ENCODE measurements around the gene CEBPE.

Gene CEBPE

DNA sequence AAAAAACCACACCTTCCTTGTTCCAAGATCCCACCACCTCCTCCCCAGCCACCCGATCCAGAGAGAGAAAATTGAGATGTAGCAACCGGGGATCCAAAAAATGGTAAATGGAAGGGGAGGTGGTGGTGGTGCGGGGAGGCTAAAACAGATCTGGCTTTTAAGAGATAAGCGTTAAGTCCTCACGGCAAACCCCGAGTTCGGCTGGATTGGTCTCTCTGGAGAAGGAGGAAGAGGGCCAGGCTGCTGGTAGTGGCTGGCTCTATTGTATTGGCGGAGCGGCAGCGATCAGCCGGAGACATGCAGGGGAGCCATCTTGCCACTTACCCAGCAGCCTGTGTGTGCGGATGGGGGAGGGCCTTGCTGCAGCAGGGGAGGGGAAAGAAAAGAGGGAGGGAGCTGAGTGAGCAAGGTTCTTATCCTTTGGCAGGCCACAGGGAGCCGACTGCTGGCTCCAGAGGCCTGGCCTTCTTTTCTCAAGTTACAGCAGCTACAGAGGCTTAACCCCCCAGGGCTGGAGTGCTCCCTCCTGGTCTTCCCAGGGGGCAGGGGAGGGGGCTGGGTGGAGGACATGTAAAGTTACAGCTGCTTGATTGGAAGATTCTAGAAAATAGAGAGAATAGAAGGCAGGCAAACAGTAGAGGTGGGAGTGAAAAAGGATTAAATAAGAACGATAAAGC lies 47.7 kb downstream of the CEBPE start:
- TF ChIP-seq, protein P1, sequence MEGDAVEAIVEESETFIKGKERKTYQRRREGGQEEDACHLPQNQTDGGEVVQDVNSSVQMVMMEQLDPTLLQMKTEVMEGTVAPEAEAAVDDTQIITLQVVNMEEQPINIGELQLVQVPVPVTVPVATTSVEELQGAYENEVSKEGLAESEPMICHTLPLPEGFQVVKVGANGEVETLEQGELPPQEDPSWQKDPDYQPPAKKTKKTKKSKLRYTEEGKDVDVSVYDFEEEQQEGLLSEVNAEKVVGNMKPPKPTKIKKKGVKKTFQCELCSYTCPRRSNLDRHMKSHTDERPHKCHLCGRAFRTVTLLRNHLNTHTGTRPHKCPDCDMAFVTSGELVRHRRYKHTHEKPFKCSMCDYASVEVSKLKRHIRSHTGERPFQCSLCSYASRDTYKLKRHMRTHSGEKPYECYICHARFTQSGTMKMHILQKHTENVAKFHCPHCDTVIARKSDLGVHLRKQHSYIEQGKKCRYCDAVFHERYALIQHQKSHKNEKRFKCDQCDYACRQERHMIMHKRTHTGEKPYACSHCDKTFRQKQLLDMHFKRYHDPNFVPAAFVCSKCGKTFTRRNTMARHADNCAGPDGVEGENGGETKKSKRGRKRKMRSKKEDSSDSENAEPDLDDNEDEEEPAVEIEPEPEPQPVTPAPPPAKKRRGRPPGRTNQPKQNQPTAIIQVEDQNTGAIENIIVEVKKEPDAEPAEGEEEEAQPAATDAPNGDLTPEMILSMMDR (conservative IDR thresholded peaks at IDR 0.05; ENCODE audit: low read depth, low read length): peak; percentile 2
- DNase-seq (ENCODE audit: low read depth): peak; percentile 98
- H3K4me3 ChIP-seq (ENCODE audit: low read depth, low read length): peak overlapping the region; percentile 90

DNA sequence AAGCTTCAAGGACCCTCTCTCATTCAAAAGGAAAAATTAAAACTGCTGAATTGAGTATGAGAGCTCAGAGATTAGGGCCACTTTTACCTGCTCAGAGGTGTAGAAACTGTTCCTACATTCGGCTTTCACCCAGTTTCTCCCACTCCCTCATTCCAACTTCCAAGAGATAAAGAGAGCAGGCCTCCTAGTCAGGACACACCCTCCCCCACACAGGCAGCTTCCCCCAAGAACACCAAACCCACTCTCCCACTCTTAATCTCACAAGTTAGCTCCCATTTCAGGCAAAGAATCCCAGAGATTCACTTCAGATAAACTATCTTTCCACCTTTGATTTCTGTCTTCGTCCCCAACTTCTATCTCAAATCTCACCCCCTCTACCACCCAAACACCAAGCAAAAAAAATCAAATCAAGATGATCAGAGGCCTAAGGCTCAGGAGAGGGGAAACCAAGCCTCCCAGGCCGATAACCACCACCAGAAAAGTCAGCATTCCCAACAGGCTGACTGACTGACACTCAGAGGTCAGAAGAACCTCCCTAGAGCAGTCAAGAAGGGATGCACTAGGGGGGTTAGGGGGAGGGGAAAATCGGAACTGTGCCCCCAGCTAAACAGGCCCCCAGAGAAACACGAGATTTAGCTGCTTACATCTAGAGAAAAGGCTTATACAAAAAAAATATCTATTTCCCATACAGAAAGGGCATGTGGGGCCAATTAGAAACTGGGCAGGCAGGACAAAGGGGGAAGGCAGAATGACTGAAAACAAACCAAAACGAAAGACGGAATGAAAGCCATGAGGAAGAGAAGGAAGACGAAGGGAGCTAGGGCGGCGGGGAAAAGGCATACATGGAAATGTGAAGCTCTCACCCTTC lies 48.6 kb downstream of the CEBPE start:
- no peak for DNase-seq (ENCODE audit: low read depth)
- H3K4me3 ChIP-seq (ENCODE audit: low read depth, low read length): peak overlapping the region; percentile 90
- TF ChIP-seq, protein P1 (conservative IDR thresholded peaks at IDR 0.05; ENCODE audit: low read depth, low read length): no peak

DNA sequence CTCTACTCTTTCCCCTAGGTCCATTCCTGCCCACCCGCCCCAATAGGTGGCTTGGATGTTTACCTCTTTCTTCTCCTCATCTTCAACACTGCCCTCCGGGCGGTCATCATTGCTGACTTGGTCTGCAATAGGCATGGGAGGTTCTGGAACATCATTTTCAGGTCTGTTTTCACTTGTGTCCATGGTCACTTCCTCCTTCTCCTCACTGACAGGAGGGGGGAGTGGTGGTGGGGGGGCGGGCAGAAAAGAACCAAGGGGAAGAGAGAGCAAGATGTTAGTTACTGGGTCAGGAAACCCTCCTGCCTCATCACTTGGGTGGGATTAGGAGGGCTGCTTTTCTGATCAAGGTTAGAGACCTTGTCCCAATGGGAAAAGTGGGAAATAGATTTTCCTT lies 49.6 kb downstream of the CEBPE start:
- TF ChIP-seq, protein P1 (conservative IDR thresholded peaks at IDR 0.05; ENCODE audit: low read depth, low read length): no peak
- DNase-seq (ENCODE audit: low read depth): no peak
- no peak overlapping the region for H3K4me3 ChIP-seq (ENCODE audit: low read depth, low read length)

GRCh38 chr14:23068789-23069412 lies 50.2 kb downstream of the CEBPE start:
- peak overlapping the region; percentile 37 for H3K4me3 ChIP-seq (ENCODE audit: low read depth, low read length)
- TF ChIP-seq, protein P1 (conservative IDR thresholded peaks at IDR 0.05; ENCODE audit: low read depth, low read length): peak; percentile 98
- DNase-seq (ENCODE audit: low read depth): peak; percentile 96

GRCh38 chr14:23067847-23068788 lies 50.9 kb downstream of the CEBPE start:
- DNase-seq (ENCODE audit: low read depth): no peak
- TF ChIP-seq, protein P1 (conservative IDR thresholded peaks at IDR 0.05; ENCODE audit: low read depth, low read length): no peak
- H3K4me3 ChIP-seq (ENCODE audit: low read depth, low read length): peak overlapping the region; percentile 37

Measured in choroid plexus epithelial cell (primary cell).